HCT116 (cell line): ENCODE results near the gene GPR142. TPM values are rescaled to one million over a fixed set of nuclear protein-coding genes. Genes with fewer than 3 reads are reported as not detected.

Experiments used
- ATAC-seq: fragments of 200-7000 bp; cut with Tn5 transposase; 2 replicates; pipeline ENCODE4 v1.9.1; 2020; ENCODE audit warnings: mild to moderate bottlenecking, moderate library complexity
- BruUV-seq: library from RNA; stranded (reverse); fragments of 400-500 nt; replicated peaks from 2 replicates; lab custom pipeline; 2021; lab: Mats Ljungman, UMichigan
- CTCF ChIA-PET: fragments of 300-600 bp; sonication (Branson Sonifier 250); formaldehyde crosslinking; loops from one replicate; lab custom pipeline; 2021; ENCODE audit warnings: antibody characterized with exemption; lab: Charles Lee
- POLR2A ChIA-PET: fragments of 300-600, 350-600 bp; sonication (Branson Sonifier 250); formaldehyde crosslinking; loops from one replicate; lab custom pipeline; 2021; ENCODE audit warnings: antibody characterized with exemption; lab: Charles Lee
- RAD21 ChIA-PET, 2 experiments: fragments of 300-600 bp; sonication (Branson Sonifier 250); formaldehyde crosslinking; loops; one replicate each; lab custom pipeline; 2023; ENCODE audit warnings: low total read pairs in 2 of 2; ENCODE audit not compliant: uncharacterized antibody in 2 of 2, unreplicated experiment in 2 of 2, low non-redundant PET in 1 of 2; lab: Charles Lee
- DNase-seq: peaks from one replicate; pipeline ENCODE4 v3.0.0-alpha.2; 2010; ENCODE audit warnings: low read depth, low spot score
- H2AFZ ChIP-seq: fragments of 200-600 bp; shearing (Covaris generic), sonication (generic); 2 replicates; pipeline ENCODE4 v1.6.1; 2017; ENCODE audit warnings: low read depth, mixed run types, mixed read lengths, antibody characterized with exemption, low read length; ENCODE audit not compliant: poor library complexity, severe bottlenecking
- H3K27ac ChIP-seq: 2 replicates; pipeline ENCODE4 v1.5.1; 2012; ENCODE audit warnings: low read depth, low read length
- H3K27me3 ChIP-seq: fragments of 200-600 bp; sonication (generic); 2 replicates; pipeline ENCODE4 v1.6.1; 2016; ENCODE audit warnings: mixed run types, low read length, mixed read lengths; ENCODE audit not compliant: insufficient read depth
- H3K36me3 ChIP-seq, 2 experiments: fragments of 200-500 bp in 1 of 2; fragments of 200-600 bp in 1 of 2; sonication (Bioruptor generic) in 1 of 2; sonication (generic) in 1 of 2; 2 replicates each; pipeline versions ENCODE4 v1.5.1 to v1.6.1; 2014 to 2016; ENCODE audit warnings: low read length in 2 of 2, inconsistent platforms in 1 of 2, mixed read lengths in 1 of 2, mixed run types in 1 of 2; ENCODE audit not compliant: insufficient read depth in 2 of 2, control insufficient read depth in 1 of 2
- H3K4me1 ChIP-seq, 2 experiments: fragments of 200-600 bp in 1 of 2; sonication (generic) in 1 of 2; 2 replicates each; pipeline versions ENCODE4 v1.5.1 to v1.6.1; 2012 to 2017; ENCODE audit warnings: low read length in 2 of 2, inconsistent platforms in 1 of 2, mild to moderate bottlenecking in 1 of 2, mixed read lengths in 1 of 2, mixed run types in 1 of 2, moderate library complexity in 1 of 2; ENCODE audit not compliant: insufficient read depth in 2 of 2, control insufficient read depth in 1 of 2
- H3K4me2 ChIP-seq: fragments of 200-600 bp; sonication (generic); 2 replicates; pipeline ENCODE4 v1.6.1; 2017; ENCODE audit warnings: mixed run types, low read length, mixed read lengths
- H3K4me3 ChIP-seq, 2 experiments: fragments of 200-600 bp in 1 of 2; sonication (generic) in 1 of 2; replicated peaks in 1 of 2; 2 replicates each; pipeline ENCODE4 v1.5.1; 2011 to 2016; ENCODE audit warnings: low read length in 2 of 2, control low read depth in 1 of 2, low read depth in 1 of 2, mild to moderate bottlenecking in 1 of 2, mixed read lengths in 1 of 2, mixed run types in 1 of 2
- H3K79me2 ChIP-seq: fragments of 200-600 bp; sonication (generic); 2 replicates; pipeline ENCODE4 v1.6.1; 2017; ENCODE audit warnings: mild to moderate bottlenecking, mixed run types, low read length, moderate library complexity, mixed read lengths; ENCODE audit not compliant: insufficient read depth
- H3K9ac ChIP-seq: fragments of 200-600 bp; sonication (generic); 2 replicates; pipeline ENCODE4 v1.6.1; 2016; ENCODE audit warnings: low read length, mixed read lengths
- H3K9me2 ChIP-seq: fragments of 200-600 bp; sonication (generic), shearing (Covaris generic); 2 replicates; pipeline ENCODE4 v1.6.1; 2017; ENCODE audit warnings: mixed run types, mild to moderate bottlenecking, moderate library complexity; ENCODE audit not compliant: insufficient read depth
- H3K9me3 ChIP-seq, 2 experiments: fragments of 200-500 bp in 1 of 2; fragments of 200-600 bp in 1 of 2; sonication (Bioruptor generic) in 1 of 2; sonication (generic) in 1 of 2; 2 replicates each; pipeline ENCODE4 v1.6.1; 2014 to 2017; ENCODE audit warnings: low read length in 2 of 2, mixed read lengths in 2 of 2, inconsistent platforms in 1 of 2, low read depth in 1 of 2, mild to moderate bottlenecking in 1 of 2, mixed run types in 1 of 2, moderate library complexity in 1 of 2; ENCODE audit not compliant: control insufficient read depth in 1 of 2, insufficient read depth in 1 of 2
- H4K20me1 ChIP-seq: fragments of 200-600 bp; sonication (generic), shearing (Covaris generic); 2 replicates; pipeline ENCODE4 v1.6.1; 2017; ENCODE audit warnings: mixed run types, mild to moderate bottlenecking, moderate library complexity; ENCODE audit not compliant: insufficient read depth
- CBX3 ChIP-seq: IDR thresholded peaks from 2 replicates; pipeline ENCODE4 v1.6.1; 2012; ENCODE audit warnings: low read depth
- CEBPB ChIP-seq: IDR thresholded peaks from 2 replicates; pipeline ENCODE4 v1.6.1; 2012; ENCODE audit warnings: low read depth
- EGR1 ChIP-seq: IDR thresholded peaks from 2 replicates; pipeline ENCODE4 v1.6.1; 2012; ENCODE audit warnings: low read depth
- ELF1 ChIP-seq: IDR thresholded peaks from 2 replicates; pipeline ENCODE4 v1.6.1; 2012; ENCODE audit warnings: low read depth, borderline replicate concordance
- EZH2 ChIP-seq: fragments of 200-600 bp; sonication (generic); IDR thresholded peaks from 2 replicates; pipeline ENCODE4 v1.6.1; 2017; ENCODE audit warnings: antibody characterized with exemption, mixed run types
- EZH2phosphoT487 ChIP-seq: fragments of 200-600 bp; IDR thresholded peaks from 2 replicates; pipeline ENCODE4 v1.6.1; 2018; ENCODE audit warnings: antibody characterized with exemption, borderline replicate concordance
- JUND ChIP-seq: IDR thresholded peaks from 2 replicates; pipeline ENCODE4 v1.6.1; 2012
- POLR2A ChIP-seq: IDR thresholded peaks from 2 replicates; pipeline ENCODE4 v1.7.0; 2011; ENCODE audit warnings: borderline replicate concordance; ENCODE audit not compliant: insufficient read depth, insufficient read length; ENCODE audit errors: extremely low read depth
- RAD21 ChIP-seq: IDR thresholded peaks from 2 replicates; pipeline ENCODE4 v1.6.1; 2012; ENCODE audit warnings: low read depth, mild to moderate bottlenecking
- SIN3A ChIP-seq: IDR thresholded peaks from 2 replicates; pipeline ENCODE4 v1.6.1; 2012; ENCODE audit warnings: low read depth
- SP1 ChIP-seq: IDR thresholded peaks from 2 replicates; pipeline ENCODE4 v1.6.1; 2012; ENCODE audit warnings: low read depth
- SRF ChIP-seq: IDR thresholded peaks from 2 replicates; pipeline ENCODE4 v1.6.1; 2012; ENCODE audit warnings: low read depth
- YY1 ChIP-seq: IDR thresholded peaks from 2 replicates; pipeline ENCODE4 v1.6.1; 2011; ENCODE audit warnings: low read length, low read depth, moderate library complexity, mild to moderate bottlenecking; ENCODE audit not compliant: insufficient replicate concordance; ENCODE audit errors: extremely low read depth
- ZNF274 ChIP-seq: fragments of 200-500 bp; sonication (Bioruptor generic); IDR thresholded peaks from 2 replicates; pipeline ENCODE4 v1.6.1; 2014; ENCODE audit warnings: mild to moderate bottlenecking, low read depth, low read length, inconsistent platforms
- intact Hi-C: fragments of 100-400 bp; cut with micrococcal nuclease; formaldehyde crosslinking; loops from 2 replicates; pipeline ENCODE4 v1.10.0; 2022
- total RNA-seq: library from RNA; stranded (reverse); gene quantifications from one replicate; pipeline ENCODE4 v1.2.1, GENCODE V29; 2021; ENCODE audit not compliant: unreplicated experiment
- TF ChIP-seq, protein P1 (sequence below), 3 experiments: fragments of 200-600 bp in 1 of 3; sonication (generic) in 1 of 3; IDR thresholded peaks in 2 of 3; conservative IDR thresholded peaks in 1 of 3; 2 replicates each; pipeline ENCODE4 v1.5.1; 2012 to 2017; ENCODE audit warnings: low read depth in 2 of 3, low read length in 2 of 3, antibody characterized with exemption in 1 of 3, borderline replicate concordance in 1 of 3, control low read depth in 1 of 3, mild to moderate bottlenecking in 1 of 3, mixed read lengths in 1 of 3, mixed run types in 1 of 3, moderate library complexity in 1 of 3; ENCODE audit not compliant: insufficient read depth in 1 of 3
- TF ChIP-seq, protein P2 (sequence below): IDR thresholded peaks from 2 replicates; pipeline ENCODE4 v1.6.1; 2012
- TF ChIP-seq, protein P3 (sequence below): IDR thresholded peaks from 2 replicates; pipeline ENCODE4 v1.6.1; 2012

The GPR142 gene
- total RNA-seq, 1 experiment from 2014 or later = not detected

DNA sequence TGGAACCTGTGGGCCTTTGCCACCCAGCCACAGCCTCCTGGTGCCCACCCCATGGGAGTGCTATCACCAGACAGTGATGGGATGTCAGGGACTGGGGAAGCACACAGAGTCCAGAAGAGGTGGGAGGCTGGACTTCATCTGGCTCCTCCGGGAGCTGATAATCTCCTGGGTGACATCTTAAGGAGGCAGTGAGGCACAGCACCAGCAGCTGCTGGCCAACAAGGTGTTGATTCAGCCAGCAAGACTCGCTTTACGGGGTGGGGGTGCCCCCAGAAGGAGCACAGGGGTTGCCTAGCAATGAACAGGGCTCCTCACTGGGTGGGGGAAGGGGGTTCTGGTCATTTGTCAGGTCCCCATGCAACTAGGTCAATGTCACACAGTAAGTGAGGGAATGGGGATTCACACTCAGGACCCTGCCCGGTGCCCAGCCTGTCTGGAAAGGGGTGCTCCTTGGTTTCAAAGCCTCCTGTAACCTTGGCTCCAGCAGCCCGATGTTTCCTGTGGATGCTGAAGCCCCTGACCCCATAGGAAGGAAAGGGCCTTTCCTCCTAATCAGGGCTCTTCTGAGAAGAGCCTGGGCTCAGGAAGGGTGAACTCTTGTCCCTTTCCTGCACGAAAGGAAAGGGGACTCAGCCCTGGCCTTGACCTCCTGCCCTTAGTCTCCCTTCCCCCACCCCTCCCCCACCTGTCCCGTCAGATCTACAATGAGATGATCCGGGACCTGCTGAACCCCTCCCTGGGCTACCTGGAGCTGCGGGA is 23.6 kb upstream of the GPR142 start:
- intact Hi-C loops = no loop called here
- no peak for TF ChIP-seq CBX3
- no peak for TF ChIP-seq YY1
- TF ChIP-seq JUND = no peak
- no peak for TF ChIP-seq ZNF274
- no peak for TF ChIP-seq SIN3A
- TF ChIP-seq EGR1 = no peak
- TF ChIP-seq SRF = no peak
- no peak for TF ChIP-seq SP1
- no peak for TF ChIP-seq POLR2A
- TF ChIP-seq, all 23 proteins: peak for 0
- ChIA-PET RAD21 (no interaction called here), POLR2A (no interaction called here), CTCF (interaction anchor here (1.8 kb wide), 1 partner anchor 24 kb away, joined by 6 read pairs; the partner anchor contains the start of gene GPR142)
- H3K9ac ChIP-seq = no peak overlapping the region
- DNase-seq (no peak), ATAC-seq (no peak)
- peaks cover 0 to 8% of the 10 kb centered on the region in 2 experiments; a peak in 2 of 4 replicates for H3K4me1 ChIP-seq
- BruUV-seq = no TSS peak
- no peak overlapping the region for H3K27ac ChIP-seq
- H3K9me3 ChIP-seq = no peaks in the 10 kb centered on the region
- H4K20me1 ChIP-seq = no peaks in the 10 kb centered on the region
- H3K4me2 ChIP-seq = no peak overlapping the region
- no peak overlapping the region for H2AFZ ChIP-seq
- no peak overlapping the region for H3K4me3 ChIP-seq
- H3K79me2 ChIP-seq = no peaks in the 10 kb centered on the region
- no peaks in the 10 kb centered on the region for H3K36me3 ChIP-seq
- H3K9me2 ChIP-seq = no peaks in the 10 kb centered on the region
- no peaks in the 10 kb centered on the region; the same call in 1 of the 2 replicates for H3K27me3 ChIP-seq

- ChIA-PET POLR2A (no interaction called here), RAD21 (no interaction called here), CTCF (interaction anchor here (1.8 kb wide), 1 partner anchor 23 kb away, joined by 6 read pairs; the partner anchor contains the start of gene GPR142)
- H3K79me2 ChIP-seq = no peaks in the 10 kb centered on the region
- ATAC-seq (no peak), DNase-seq (no peak)
- no peak overlapping the region for H3K27ac ChIP-seq
- H3K9me2 ChIP-seq = no peaks in the 10 kb centered on the region
- no TSS peak for BruUV-seq
- no peak overlapping the region for H3K4me3 ChIP-seq
- no peaks in the 10 kb centered on the region for H3K36me3 ChIP-seq
- H3K4me1 ChIP-seq = peaks cover 0 to 8% of the 10 kb centered on the region in 2 experiments; a peak in 2 of 4 replicates
- H3K27me3 ChIP-seq = no peaks in the 10 kb centered on the region; the same call in 1 of the 2 replicates
- no peak overlapping the region for H3K4me2 ChIP-seq
- no peaks in the 10 kb centered on the region for H4K20me1 ChIP-seq
- no peaks in the 10 kb centered on the region for H3K9me3 ChIP-seq
- no peak overlapping the region for H2AFZ ChIP-seq
- intact Hi-C loops = no loop called here
- H3K9ac ChIP-seq = no peak overlapping the region
- TF ChIP-seq, protein P1, sequence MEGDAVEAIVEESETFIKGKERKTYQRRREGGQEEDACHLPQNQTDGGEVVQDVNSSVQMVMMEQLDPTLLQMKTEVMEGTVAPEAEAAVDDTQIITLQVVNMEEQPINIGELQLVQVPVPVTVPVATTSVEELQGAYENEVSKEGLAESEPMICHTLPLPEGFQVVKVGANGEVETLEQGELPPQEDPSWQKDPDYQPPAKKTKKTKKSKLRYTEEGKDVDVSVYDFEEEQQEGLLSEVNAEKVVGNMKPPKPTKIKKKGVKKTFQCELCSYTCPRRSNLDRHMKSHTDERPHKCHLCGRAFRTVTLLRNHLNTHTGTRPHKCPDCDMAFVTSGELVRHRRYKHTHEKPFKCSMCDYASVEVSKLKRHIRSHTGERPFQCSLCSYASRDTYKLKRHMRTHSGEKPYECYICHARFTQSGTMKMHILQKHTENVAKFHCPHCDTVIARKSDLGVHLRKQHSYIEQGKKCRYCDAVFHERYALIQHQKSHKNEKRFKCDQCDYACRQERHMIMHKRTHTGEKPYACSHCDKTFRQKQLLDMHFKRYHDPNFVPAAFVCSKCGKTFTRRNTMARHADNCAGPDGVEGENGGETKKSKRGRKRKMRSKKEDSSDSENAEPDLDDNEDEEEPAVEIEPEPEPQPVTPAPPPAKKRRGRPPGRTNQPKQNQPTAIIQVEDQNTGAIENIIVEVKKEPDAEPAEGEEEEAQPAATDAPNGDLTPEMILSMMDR (IDR thresholded peaks at IDR 0.05 in 2 of 3, conservative IDR thresholded peaks at IDR 0.05 in 1 of 3; ENCODE audit: borderline replicate concordance in 1 of 3, insufficient read depth in 1 of 3, low read depth in 2 of 3, low read length in 2 of 3) = no peak
- TF ChIP-seq, protein P2, sequence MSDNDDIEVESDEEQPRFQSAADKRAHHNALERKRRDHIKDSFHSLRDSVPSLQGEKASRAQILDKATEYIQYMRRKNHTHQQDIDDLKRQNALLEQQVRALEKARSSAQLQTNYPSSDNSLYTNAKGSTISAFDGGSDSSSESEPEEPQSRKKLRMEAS = no peak
- TF ChIP-seq SRF = no peak
- TF ChIP-seq SIN3A = no peak
- TF ChIP-seq POLR2A = no peak
- no peak for TF ChIP-seq EZH2phosphoT487
- no peak for TF ChIP-seq CBX3
- TF ChIP-seq, protein P3, sequence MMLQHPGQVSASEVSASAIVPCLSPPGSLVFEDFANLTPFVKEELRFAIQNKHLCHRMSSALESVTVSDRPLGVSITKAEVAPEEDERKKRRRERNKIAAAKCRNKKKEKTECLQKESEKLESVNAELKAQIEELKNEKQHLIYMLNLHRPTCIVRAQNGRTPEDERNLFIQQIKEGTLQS = no peak
- no peak for TF ChIP-seq EZH2
- no peak for TF ChIP-seq YY1
- no peak for TF ChIP-seq EGR1
- TF ChIP-seq ELF1 = no peak
- TF ChIP-seq RAD21 = no peak
- TF ChIP-seq CEBPB = no peak
These were observed 22.6 kb upstream of the GPR142 start for GRCh38 chr17:74344658-74345057.
